HG02840 (cell line): ENCODE measurements around the gene ANKRD33B.
"Not testable (repeated sequence)": the region's sequence is repeated elsewhere in the genome, so short reads cannot be mapped to it uniquely, and the experiment has no call there.

Experiments
- ATAC-seq: cut with Tn5 transposase; IDR thresholded peaks from one replicate; pipeline ENCODE4 v1.9.1; 2021; ENCODE audit warnings: mild to moderate bottlenecking, moderate library complexity, moderate number of reproducible peaks; ENCODE audit not compliant: unreplicated experiment, low FRiP score

The ANKRD33B gene

GRCh38 chr5:10591159-10591558 is 27.3 kb downstream of the ANKRD33B start:
- no peak for ATAC-seq

- ATAC-seq, result no peak
These were observed 28.1 kb downstream of the ANKRD33B start for GRCh38 chr5:10591966-10592365.

GRCh38 chr5:10592601-10593000 is 28.7 kb downstream of the ANKRD33B start:
- no peak for ATAC-seq

DNA sequence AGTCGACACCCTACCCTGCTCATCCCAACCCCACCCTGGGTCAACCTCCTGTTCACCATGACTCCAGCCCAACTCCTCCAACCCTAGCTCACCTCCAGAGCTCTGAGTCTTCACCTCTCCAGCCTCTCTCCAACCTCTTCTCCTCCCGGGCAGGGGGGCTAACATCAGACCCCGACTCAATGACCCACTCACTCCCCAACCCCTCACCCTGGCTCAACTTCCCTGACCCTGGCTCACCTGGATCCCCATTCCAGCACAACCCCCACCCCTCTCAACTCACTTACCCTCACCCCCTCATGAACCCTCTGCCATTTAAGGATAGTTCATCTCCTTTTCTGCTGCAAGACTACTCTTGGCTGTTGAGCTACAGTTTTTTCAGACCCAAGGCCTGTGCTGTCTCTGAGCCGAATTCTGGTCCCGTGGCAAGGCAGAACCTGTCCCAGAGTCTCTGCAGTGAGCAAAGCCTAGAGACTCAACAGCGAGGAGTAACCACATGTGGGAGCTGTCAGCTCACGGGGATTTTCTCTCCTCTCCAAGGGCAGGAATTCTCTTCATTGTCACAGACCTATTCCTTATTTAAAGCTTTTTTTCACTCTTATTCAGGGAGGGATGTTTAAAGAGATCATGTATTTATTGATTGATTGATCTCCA is 29.8 kb downstream of the ANKRD33B start:
- no peak for ATAC-seq

- ATAC-seq, result no peak
These were observed 30.8 kb downstream of the ANKRD33B start for GRCh38 chr5:10594591-10595210.

GRCh38 chr5:10595293-10595671 is 31.4 kb downstream of the ANKRD33B start:
- ATAC-seq, result no peak

- peak; percentile 44 for ATAC-seq
These were observed 31.9 kb downstream of the ANKRD33B start for GRCh38 chr5:10595672-10596309.

GRCh38 chr5:10596310-10596703 is 32.4 kb downstream of the ANKRD33B start:
- no peak for ATAC-seq

GRCh38 chr5:10596886-10597451 is 33.1 kb downstream of the ANKRD33B start:
- no peak for ATAC-seq

DNA sequence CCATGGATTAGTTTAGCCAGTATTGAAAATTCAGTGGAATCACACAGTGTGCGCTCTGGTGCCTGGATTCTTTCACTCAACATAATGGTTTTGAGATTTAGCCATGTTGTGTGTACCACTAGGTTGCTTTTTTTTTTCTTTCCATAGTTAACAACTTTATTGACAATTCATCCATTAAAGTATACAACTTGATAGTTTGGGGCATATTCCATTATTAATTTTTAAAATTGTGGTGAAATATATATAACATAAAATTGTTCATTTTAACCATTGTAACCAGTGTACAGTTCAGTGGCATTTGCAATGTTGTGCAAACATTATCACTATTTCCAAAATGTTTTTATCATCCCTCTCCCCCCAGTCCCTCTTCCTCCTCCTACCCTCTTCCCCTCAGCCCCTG is 35.2 kb downstream of the ANKRD33B start:
- ATAC-seq, result no peak

DNA sequence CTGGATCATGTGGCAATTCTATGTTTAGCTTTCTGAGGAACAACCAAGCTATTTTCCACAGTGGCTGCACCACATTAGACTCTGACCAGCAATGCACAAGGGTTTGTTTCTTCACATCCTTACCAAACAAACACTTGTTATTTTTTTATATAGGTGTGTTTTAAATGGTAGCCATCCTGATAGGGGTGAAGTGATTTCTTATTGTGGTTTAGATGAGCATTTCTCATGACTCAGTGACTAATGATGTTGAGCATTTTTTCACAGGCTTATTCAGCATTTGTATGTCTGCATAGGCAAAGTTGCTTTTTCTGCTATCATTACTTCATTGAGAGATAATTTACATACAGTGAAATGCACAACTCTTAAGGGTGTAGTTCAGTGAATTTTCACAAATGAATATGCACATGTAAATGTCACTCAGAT is 36.0 kb downstream of the ANKRD33B start:
- ATAC-seq, result no peak

DNA sequence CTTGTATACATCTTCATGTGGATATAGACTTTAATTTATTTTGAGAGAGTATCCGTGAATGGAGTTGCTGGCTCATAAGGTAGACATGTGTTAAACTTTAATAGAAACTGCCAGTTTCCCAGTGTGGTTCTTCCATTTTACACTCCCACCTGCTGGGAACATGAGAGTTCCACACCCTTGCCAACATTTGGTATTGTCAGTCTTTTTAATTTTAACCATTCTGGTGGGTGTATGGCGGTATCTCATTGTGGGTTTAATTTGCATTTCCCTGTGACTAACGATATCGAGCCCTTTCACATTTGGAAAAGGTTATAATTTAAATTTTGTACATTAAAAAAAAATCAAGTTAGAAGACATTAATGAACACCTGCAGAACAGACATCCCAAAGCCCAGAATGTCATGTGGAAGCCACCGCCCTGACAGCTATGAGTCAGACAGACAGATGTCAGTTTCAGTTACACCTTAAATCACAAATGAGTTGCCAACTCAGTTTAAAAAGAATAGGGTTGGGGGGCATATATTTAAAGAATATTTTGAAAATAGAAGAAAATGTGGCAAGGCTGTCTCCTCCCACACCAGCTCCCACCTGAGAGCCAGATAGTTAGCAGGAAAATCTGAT is 36.9 kb downstream of the ANKRD33B start:
- ATAC-seq, result peak; percentile 63

- peak; percentile 39 for ATAC-seq
These were observed 37.6 kb downstream of the ANKRD33B start for GRCh38 chr5:10601246-10602030.

DNA sequence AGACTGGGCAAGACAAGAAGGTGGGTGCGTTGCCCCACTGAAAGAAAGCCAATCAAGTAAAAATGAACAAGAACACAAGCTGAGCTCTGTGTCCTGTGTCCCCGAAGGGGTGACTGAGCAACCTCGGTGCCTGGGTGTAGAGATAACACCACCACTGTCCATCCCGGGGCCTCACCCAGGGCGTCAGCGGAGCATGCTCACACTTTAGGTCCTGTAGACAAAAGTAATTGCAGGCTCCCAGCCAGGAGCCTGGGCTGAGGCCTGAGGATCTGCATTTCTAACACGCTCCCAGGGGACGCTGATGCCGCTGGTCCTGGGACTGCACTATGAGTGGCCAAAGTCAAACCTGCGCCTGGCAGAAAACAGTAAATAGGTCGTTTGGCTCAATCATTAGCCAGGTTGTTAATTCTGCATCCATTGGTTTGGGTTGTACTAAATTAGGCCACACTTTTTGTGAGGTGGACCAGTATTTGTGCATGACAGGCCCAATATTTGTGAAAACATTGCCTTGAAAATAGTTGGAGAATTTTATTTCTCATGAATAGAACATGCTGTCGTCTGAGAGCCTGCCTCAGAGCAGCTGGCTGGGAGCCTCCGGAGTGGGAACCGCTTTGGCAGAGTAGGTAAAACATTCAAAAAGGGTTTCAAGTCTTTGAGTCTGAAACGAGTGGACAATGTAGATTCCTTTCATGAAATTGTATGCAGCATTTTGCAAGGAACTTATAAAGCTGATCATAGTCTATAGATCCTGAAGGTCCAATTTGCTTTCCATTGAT is 38.3 kb downstream of the ANKRD33B start:
- ATAC-seq, result no peak

DNA sequence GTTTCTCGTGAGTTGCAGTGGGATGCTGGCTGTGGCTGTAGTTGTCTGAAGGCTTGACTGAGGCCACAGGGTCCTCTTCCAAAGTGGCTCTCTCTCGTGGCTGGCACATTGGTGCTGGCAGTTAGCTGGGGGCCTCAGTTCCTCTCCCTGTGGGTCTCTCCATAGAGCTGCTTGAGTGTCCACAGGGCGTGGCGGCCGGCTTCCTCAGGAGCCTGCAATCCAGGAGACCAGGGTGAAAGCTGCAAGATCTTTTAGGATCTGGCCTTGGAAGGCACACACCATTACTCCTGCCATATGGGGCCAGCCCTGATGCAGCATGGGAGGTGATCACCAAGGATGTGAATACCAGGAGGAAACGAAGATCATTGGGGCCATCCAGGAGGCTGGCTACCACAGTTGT is 41.1 kb downstream of the ANKRD33B start:
- no peak for ATAC-seq

DNA sequence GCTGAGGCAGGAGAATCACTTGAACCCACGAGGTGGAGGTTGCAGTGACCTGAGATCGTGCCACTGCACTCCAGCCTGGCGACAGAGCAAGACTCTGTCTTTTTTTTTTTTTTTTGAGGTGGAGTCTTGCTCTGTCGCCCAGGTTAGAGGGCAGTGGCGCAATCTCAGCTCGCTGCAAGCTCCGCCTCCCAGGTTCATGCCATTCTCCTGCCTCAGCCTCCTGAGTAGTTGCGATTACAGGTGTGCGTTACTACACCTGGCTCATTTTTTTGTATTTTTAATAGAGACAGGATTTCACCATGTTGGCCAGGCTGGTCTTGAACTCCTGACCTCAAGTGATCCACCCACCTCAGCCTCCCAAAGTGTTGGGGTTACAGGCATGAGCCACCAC is 42.8 kb downstream of the ANKRD33B start:
- not testable (repeated sequence) for ATAC-seq

- ATAC-seq, result peak; percentile 70
These were observed 43.3 kb downstream of the ANKRD33B start for GRCh38 chr5:10607023-10607665.

DNA sequence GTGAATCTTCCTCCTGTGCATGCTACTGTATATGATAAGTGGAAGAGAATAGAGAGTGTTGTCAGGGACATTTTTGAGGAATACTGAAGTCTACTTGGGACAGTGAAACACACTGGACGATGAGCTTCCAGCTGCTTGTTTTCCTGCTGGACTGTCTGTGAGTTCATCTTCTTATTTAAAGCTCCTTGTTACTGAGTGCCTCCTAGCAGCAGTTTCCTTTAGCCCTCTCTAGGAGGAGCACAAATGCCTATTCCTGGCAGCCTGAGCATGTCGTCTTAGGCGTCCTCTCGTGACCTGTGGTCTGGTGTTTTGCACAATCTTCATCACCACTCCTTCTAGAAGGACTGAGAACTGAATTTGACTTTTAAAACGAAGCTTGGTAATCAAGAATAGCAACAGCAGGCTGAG is 43.8 kb downstream of the ANKRD33B start:
- peak; percentile 58 for ATAC-seq

GRCh38 chr5:10608081-10608480 is 44.2 kb downstream of the ANKRD33B start:
- not testable (repeated sequence) for ATAC-seq
